LNCAP (cell line): ENCODE data around the gene EVA1C.

ENCODE experiments used
- CTCF ChIP-seq: fragments of 450-650 bp; IDR thresholded peaks from 2 replicates; pipeline ENCODE4 v1.5.1; 2017; ENCODE audit warnings: mild to moderate bottlenecking

The EVA1C gene

GRCh38 chr21:32494934-32495709, 82.6 kb downstream of the EVA1C start:
- TF ChIP-seq CTCF = no peak

- no peak for TF ChIP-seq CTCF
Measured at GRCh38 chr21:32496568-32496967, 84.1 kb downstream of the EVA1C start.

GRCh38 chr21:32499249-32500055, 86.9 kb downstream of the EVA1C start:
- TF ChIP-seq CTCF = no peak

GRCh38 chr21:32507342-32507919, 94.9 kb downstream of the EVA1C start:
- no peak for TF ChIP-seq CTCF

GRCh38 chr21:32508558-32508957, 96.1 kb downstream of the EVA1C start:
- no peak for TF ChIP-seq CTCF

- TF ChIP-seq CTCF = no peak
Measured at GRCh38 chr21:32514275-32515055, 102.0 kb downstream of the EVA1C start.

- no peak for TF ChIP-seq CTCF
Measured at GRCh38 chr21:32515874-32516273, 103.4 kb downstream of the EVA1C start.
